ENCODE data around the gene TOM1L1. TPM values are rescaled to one million over a fixed set of nuclear protein-coding genes. Genes with fewer than 3 reads are reported as not detected.

TOM1L1 gene
- total and polyA plus RNA-seq, 2 of the 8 experiments (the other 6 are each of a cell fraction or from before 2014, with no cell fraction given): 47.0 to 60.8 TPM

DNA sequence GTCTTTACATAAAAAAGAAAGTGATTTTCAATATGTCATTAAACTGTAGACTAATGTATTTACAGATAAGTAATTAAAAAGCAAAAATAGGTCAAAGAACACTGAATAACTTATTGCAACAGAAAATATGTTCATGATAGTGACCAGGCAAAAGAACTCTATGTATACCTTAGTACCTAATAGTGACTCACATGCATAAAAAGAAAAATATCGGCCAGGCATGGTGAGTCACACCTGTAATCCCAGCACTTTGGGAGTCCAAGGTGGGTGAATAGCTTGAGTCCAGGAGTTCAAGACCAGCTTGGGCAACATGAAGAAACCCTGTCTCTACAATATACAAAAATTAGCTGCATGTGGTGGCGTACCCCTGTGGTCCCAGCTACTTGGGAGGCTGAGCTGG is 33.0 kb upstream of the TOM1L1 start:
- CTCF ChIA-PET (ENCODE audit: partially characterized antibody): no interaction called here
- Histone ChIP-seq H3K79me2 (ENCODE audit: control insufficient read depth in 1 of 2, insufficient read depth in 2 of 2, low read length in 2 of 2) (no peaks in the 10 kb centered on the region), H2BK12ac (ENCODE audit: low read depth, low read length) (no peak overlapping the region), H2BK5ac (ENCODE audit: low read depth, low read length) (no peak overlapping the region), H4K5ac (ENCODE audit: insufficient read length, low read depth, low read length) (no peak overlapping the region), H3K27ac (ENCODE audit: low read depth, low read length) (no peak overlapping the region), H3K27me3 (replicated peaks in 1 of 4; ENCODE audit: control insufficient read depth in 3 of 4, extremely low read depth in 1 of 4, insufficient read depth in 3 of 4, low read length in 3 of 4) (no peaks in the 10 kb centered on the region), H4K8ac (ENCODE audit: extremely low read depth, insufficient read depth, low read length) (no peak overlapping the region), H3K79me1 (ENCODE audit: low read depth, low read length) (no peaks in the 10 kb centered on the region), H3K14ac (ENCODE audit: insufficient read length) (no peak overlapping the region), H3K18ac (ENCODE audit: extremely low read depth, low read length) (no peak overlapping the region), H2AK5ac (ENCODE audit: low read depth, low read length) (no peak overlapping the region), H2BK15ac (ENCODE audit: low read length) (no peak overlapping the region), H3K23me2 (ENCODE audit: low read depth, low read length) (no peaks in the 10 kb centered on the region), H3K9me3 (ENCODE audit: insufficient read depth in 2 of 2, low read depth in 1 of 2, low read length in 1 of 2) (no peaks in the 10 kb centered on the region), H4K91ac (replicated peaks; ENCODE audit: insufficient read length, low read length) (no peak overlapping the region), H3K4me2 (ENCODE audit: insufficient read depth in 1 of 2, low read depth in 2 of 2, low read length in 2 of 2) (no peak overlapping the region), H3K23ac (ENCODE audit: insufficient read length) (no peak overlapping the region), H3K9ac (replicated peaks in 1 of 4; ENCODE audit: extremely low read depth in 1 of 4, low read depth in 3 of 4, low read length in 3 of 4) (no peak overlapping the region), H3K4ac (replicated peaks; ENCODE audit: insufficient read length, low read depth, low read length) (no peak overlapping the region), H3K36me3 (ENCODE audit: control insufficient read depth in 2 of 4, insufficient read depth in 4 of 4, low read length in 3 of 4) (no peaks in the 10 kb centered on the region), H2BK120ac (replicated peaks; ENCODE audit: low read depth, low read length) (no peak overlapping the region), H3K56ac (replicated peaks; ENCODE audit: insufficient read length, low read depth, low read length) (no peak overlapping the region), H2BK20ac (ENCODE audit: low read length) (no peak overlapping the region), H3K4me3 (ENCODE audit: extremely low read depth in 1 of 4, insufficient read depth in 2 of 4, low read depth in 3 of 4, low read length in 4 of 4) (no peak overlapping the region), H4K20me1 (replicated peaks in 1 of 2; ENCODE audit: control insufficient read depth in 1 of 2, insufficient read depth in 2 of 2, low read length in 2 of 2) (no peaks in the 10 kb centered on the region), H2AFZ (ENCODE audit: low read length) (no peak overlapping the region), H3K4me1 (replicated peaks in 1 of 4; ENCODE audit: control insufficient read depth in 3 of 4, insufficient read depth in 4 of 4, low read length in 3 of 4) (peaks cover 0 to 5% (median 0%) of the 10 kb centered on the region in 4 experiments; a peak in 1 of 7 replicates)
- POLR2A ChIA-PET (ENCODE audit: partially characterized antibody): no interaction called here
- 95% methylated on average over 2 of the region's 2 CpGs; no CpG with 5 or more reads in 1 of the 2 experiments for WGBS, 2 experiments (ENCODE audit: extremely low coverage in 1 of 2, insufficient coverage in 1 of 2, insufficient read length in 1 of 2, insufficient replicate concordance in 2 of 2, low coverage in 1 of 2, low lambda C conversion rate in 2 of 2, missing lambda C conversion rate in 1 of 2)
- FAIRE-seq (no peak), DNase-seq (ENCODE audit: low read depth in 1 of 2, low spot score in 2 of 2) (no peak)
- TF ChIP-seq YY1 (IDR thresholded peaks at IDR 0.05; ENCODE audit: low read depth, low read length) (no peak), HDAC6 (IDR thresholded peaks at IDR 0.05; ENCODE audit: low read depth, low read length) (no peak), KDM4A (IDR thresholded peaks at IDR 0.05; ENCODE audit: low read depth, low read length, severe bottlenecking) (no peak), SP1 (IDR thresholded peaks at IDR 0.05; ENCODE audit: low read depth, low read length) (no peak), POLR2A (IDR thresholded peaks at IDR 0.05; ENCODE audit: control extremely low read depth in 1 of 2, low read depth in 2 of 2, low read length in 2 of 2) (no peak)
